ENCODE results near the gene PLD3. TPM values are rescaled to one million over a fixed set of nuclear protein-coding genes. Genes with fewer than 3 reads are reported as not detected.
A peak's percentile ranks its signal among the peaks of the same experiment; 100 is the strongest.

Gene PLD3
- total RNA-seq, 6 experiments from 2014 or later = 84.7 to 197 (median 113) TPM

- DNase-seq = peak in 2 of 3 donors; percentile 64 to 66
- H3K36me3 ChIP-seq = no peaks in the 10 kb centered on the region
- peaks cover 0 to 9% (median 0%) of the 10 kb centered on the region in 4 donors for H3K4me1 ChIP-seq
- TF ChIP-seq CTCF (IDR thresholded peaks at IDR 0.05) (no peak), POLR2A (IDR thresholded peaks at IDR 0.05) (peak; percentile 7)
- H3K27ac ChIP-seq = peak overlapping the region; percentile 24 to 75 (median 57)
- intact Hi-C loops (cut with DNase I) = no loop called here
- no peak overlapping the region for H3K4me3 ChIP-seq
- no peaks in the 10 kb centered on the region for H3K9me3 ChIP-seq
- H3K27me3 ChIP-seq = no peaks in the 10 kb centered on the region
- peak; percentile 13 to 49 (median 30) for ATAC-seq
- 28% methylated on average over 10 of the region's 16 CpGs for WGBS (ENCODE audit: insufficient coverage, low coverage, low lambda C conversion rate, missing lambda C conversion rate)
These were observed 68.6 kb downstream of the PLD3 start for GRCh38 chr19:40416918-40417642.

- H3K27ac ChIP-seq = peak overlapping the region; percentile 24 to 75 (median 57)
These were observed 69.1 kb downstream of the PLD3 start for GRCh38 chr19:40417643-40417981.

GRCh38 chr19:40418040-40418439 lies 69.5 kb downstream of the PLD3 start:
- ATAC-seq (no peak), DNase-seq (no peak)
- H3K4me1 ChIP-seq = peaks cover 0 to 9% (median 0%) of the 10 kb centered on the region in 4 donors
- no peaks in the 10 kb centered on the region for H3K27me3 ChIP-seq
- peak overlapping the region in 1 of 3 donors; percentile 57 for H3K27ac ChIP-seq
- TF ChIP-seq CTCF (IDR thresholded peaks at IDR 0.05) = no peak
- intact Hi-C loops (cut with DNase I) = no loop called here
- WGBS (ENCODE audit: insufficient coverage, low coverage, low lambda C conversion rate, missing lambda C conversion rate) = 68% methylated on average over 3 of the region's 3 CpGs
- H3K36me3 ChIP-seq = peaks cover 0 to 9% (median 4%) of the 10 kb centered on the region in 4 donors
- H3K9me3 ChIP-seq = no peaks in the 10 kb centered on the region
- no peak overlapping the region for H3K4me3 ChIP-seq

More at GRCh38 chr19:40417643-40417981, 69.1 kb downstream of the PLD3 start:
- intact Hi-C loops (cut with DNase I) = no loop called here
- H3K27me3 ChIP-seq = no peaks in the 10 kb centered on the region
- no peak for DNase-seq
- WGBS (ENCODE audit: insufficient coverage, low coverage, low lambda C conversion rate, missing lambda C conversion rate) = 77% methylated on average over 4 of the region's 4 CpGs
- no peak overlapping the region for H3K4me3 ChIP-seq
- TF ChIP-seq CTCF (IDR thresholded peaks at IDR 0.05) = no peak
- TF ChIP-seq POLR2A (IDR thresholded peaks at IDR 0.05) = no peak
- H3K9me3 ChIP-seq = no peaks in the 10 kb centered on the region
- peaks cover 0 to 5% (median 2%) of the 10 kb centered on the region in 4 donors for H3K36me3 ChIP-seq
- H3K4me1 ChIP-seq = peaks cover 0 to 9% (median 0%) of the 10 kb centered on the region in 4 donors
- ATAC-seq = no peak

GRCh38 chr19:40419066-40419612 lies 70.6 kb downstream of the PLD3 start:
- Histone ChIP-seq H3K27ac (no peak overlapping the region), H3K4me3 (no peak overlapping the region), H3K4me1 (peaks cover 0 to 11% (median 0%) of the 10 kb centered on the region in 4 donors), H3K9me3 (no peaks in the 10 kb centered on the region), H3K27me3 (no peaks in the 10 kb centered on the region), H3K36me3 (peaks cover 0 to 12% (median 4%) of the 10 kb centered on the region in 4 donors)
- no peak for ATAC-seq
- 60% methylated on average over 1 of the region's 5 CpGs for WGBS (ENCODE audit: insufficient coverage, low coverage, low lambda C conversion rate, missing lambda C conversion rate)
- DNase-seq = no peak
- intact Hi-C loops (cut with DNase I) = no loop called here
- TF ChIP-seq CTCF (IDR thresholded peaks at IDR 0.05) (no peak), POLR2A (IDR thresholded peaks at IDR 0.05) (no peak)

All from right lobe of liver (tissue), 6 donors.